ENCODE measurements around the gene OR1S2. TPM values are rescaled to one million over a fixed set of nuclear protein-coding genes. Genes with fewer than 3 reads are reported as not detected.

The OR1S2 gene
- total RNA-seq, 4 donors from 2014 or later: not detected

Other genes with a start within 250 kb of the OR1S2 start
- not detected for gene OR9Q1, start 180.3 kb downstream of the OR1S2 start, total RNA-seq
- not detected for gene OR6Q1, start 173.2 kb downstream of the OR1S2 start, total RNA-seq
- not detected for gene OR9I1, start 78.6 kb downstream of the OR1S2 start, total RNA-seq
- gene OR9Q2, start 15.1 kb downstream of the OR1S2 start, total RNA-seq: under 1 TPM in 1 of 4 donors, not detected in 3; 0.65 TPM
- not detected for gene OR1S1, start 8.6 kb upstream of the OR1S2 start, total RNA-seq
- not detected for gene OR10Q1, start 24.8 kb upstream of the OR1S2 start, total RNA-seq
- not detected for gene OR10W1, start 64.1 kb upstream of the OR1S2 start, total RNA-seq
- not detected for gene OR5B17, start 154.9 kb upstream of the OR1S2 start, total RNA-seq
- gene OR5B3, start 202.7 kb upstream of the OR1S2 start, total RNA-seq: not detected
- not detected for gene OR5B2, start 224.0 kb upstream of the OR1S2 start, total RNA-seq
- not detected for gene OR5B12, start 238.1 kb upstream of the OR1S2 start, total RNA-seq

Data from lower leg skin (tissue), 4 donors.